A673 (cell line): Measurements from ENCODE around the gene CLDND2.

Experiments
- CTCF ChIP-seq: fragments of 300-800, 200-600 bp; sonication (generic); conservative IDR thresholded peaks from 2 replicates; pipeline ENCODE4 v1.5.1; 2017; ENCODE audit warnings: low read depth, mild to moderate bottlenecking, antibody characterized with exemption, low read length, moderate library complexity, mixed read lengths
- EZH2 ChIP-seq: fragments of 200-600 bp; sonication (generic); IDR thresholded peaks from 2 replicates; pipeline ENCODE4 v1.6.1; 2017; ENCODE audit warnings: borderline replicate concordance, low read depth, mild to moderate bottlenecking, mixed read lengths, antibody characterized with exemption, low read length; ENCODE audit not compliant: poor library complexity, severe bottlenecking

GRCh38 chr19:51342631-51343569 lies 25.9 kb downstream of the CLDND2 start:
- TF ChIP-seq EZH2: no peak
- no peak for TF ChIP-seq CTCF
